HUDEP-2 (cell line): ENCODE results near the gene DMD.
"Not testable (repeated sequence)": the region's sequence is repeated elsewhere in the genome, so short reads cannot be mapped to it uniquely, and the experiment has no call there.

Source experiments
- DNase-seq, 76 experiments: peaks; one replicate each; lab custom pipeline; 2025; ENCODE audit not compliant: unreplicated experiment in 76 of 76; lab: John Stamatoyannopoulos, UW

Gene DMD

GRCh38 chrX:32126997-32127396 lies 1084.4 kb downstream of the DMD start:
- DNase-seq: no peak

DNA sequence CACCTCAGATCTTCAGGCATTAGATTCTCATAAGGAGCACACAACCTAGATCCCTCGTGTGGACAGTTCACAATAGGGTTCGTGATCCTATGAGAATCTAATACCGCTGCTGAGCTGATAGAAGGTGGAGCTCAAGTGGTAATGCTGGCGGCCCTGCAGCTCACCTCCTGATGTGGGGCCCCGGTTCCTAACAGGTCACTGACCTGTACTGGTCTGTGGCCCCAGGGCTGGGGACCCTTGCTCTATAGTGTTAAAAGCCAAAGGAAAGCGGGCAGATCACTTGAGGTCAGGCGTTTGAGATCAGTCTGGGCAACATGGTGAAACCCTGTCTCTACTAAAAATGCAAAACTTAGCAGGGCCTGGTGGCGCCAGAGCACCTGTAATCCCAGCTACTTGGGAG lies 1092.5 kb downstream of the DMD start:
- DNase-seq: no peak

- no peak for DNase-seq
Observed at GRCh38 chrX:32116047-32116446, 1095.3 kb downstream of the DMD start.

GRCh38 chrX:32087663-32088062 lies 1123.7 kb downstream of the DMD start:
- no peak for DNase-seq

- no peak for DNase-seq
Observed at GRCh38 chrX:32084757-32085156, 1126.6 kb downstream of the DMD start.

- no peak for DNase-seq
Observed at GRCh38 chrX:32048285-32048684, 1163.1 kb downstream of the DMD start.

DNA sequence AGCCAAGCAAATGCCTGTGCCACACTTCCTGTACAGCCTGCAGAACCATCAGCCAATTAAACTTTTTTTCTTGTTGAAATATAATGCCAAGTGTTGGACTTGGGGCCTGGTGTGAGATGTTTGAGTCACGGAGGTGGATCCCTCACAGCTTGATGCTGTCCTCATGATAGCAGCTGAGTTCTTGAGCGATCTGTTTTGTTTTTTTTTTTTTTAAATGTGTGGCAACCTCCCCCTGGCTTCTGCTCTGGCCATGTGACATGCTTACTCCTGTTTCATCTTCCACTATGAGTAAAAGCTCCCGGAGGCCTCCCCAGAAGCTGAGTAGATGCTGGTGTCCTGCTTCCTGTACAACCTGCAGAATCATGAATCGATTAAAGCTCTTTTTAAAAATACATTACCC lies 1166.2 kb downstream of the DMD start:
- no peak for DNase-seq

- DNase-seq: no peak
Observed at GRCh38 chrX:32041181-32041580, 1170.2 kb downstream of the DMD start.

DNA sequence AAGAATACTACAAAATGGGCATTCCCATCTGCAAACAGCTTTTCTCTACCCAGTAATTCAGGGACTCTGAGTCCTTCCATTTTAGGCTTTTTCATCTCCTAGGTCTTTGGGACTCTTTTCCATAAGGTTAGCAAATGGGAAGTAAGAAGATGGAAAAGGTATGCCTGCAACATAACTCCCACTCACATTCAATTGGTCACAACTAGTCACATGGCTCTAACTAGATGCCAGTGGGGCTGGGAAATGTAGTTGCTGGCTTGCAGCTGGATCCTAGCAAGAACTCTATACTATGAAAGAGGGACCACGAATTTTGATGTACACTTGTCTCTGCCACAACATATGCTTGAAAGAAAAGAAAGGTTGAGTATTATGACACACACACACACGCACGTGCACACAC lies 1184.6 kb downstream of the DMD start:
- no peak for DNase-seq

GRCh38 chrX:32024072-32024471 lies 1187.3 kb downstream of the DMD start:
- DNase-seq: no peak

DNA sequence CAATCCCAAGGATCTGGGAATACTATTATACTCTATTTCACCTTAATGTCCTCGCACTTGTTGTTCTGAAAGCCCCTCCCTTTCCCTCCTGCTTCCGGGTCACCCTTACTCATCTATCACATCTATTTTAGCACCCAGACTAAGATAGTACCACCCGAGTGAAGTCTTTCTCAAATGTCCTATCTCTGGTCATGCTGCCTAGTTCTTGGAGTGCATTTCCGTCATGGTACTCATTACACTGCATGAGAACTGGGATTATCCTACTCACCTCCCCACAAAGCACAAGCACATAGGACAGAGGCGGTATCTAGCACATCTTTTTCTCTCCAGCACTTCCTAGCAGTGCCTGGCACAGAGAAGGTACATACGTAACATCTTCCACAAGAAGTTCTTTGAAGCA lies 1195.2 kb downstream of the DMD start:
- peak in 1 of 76 experiments; percentile 0 for DNase-seq

DNA sequence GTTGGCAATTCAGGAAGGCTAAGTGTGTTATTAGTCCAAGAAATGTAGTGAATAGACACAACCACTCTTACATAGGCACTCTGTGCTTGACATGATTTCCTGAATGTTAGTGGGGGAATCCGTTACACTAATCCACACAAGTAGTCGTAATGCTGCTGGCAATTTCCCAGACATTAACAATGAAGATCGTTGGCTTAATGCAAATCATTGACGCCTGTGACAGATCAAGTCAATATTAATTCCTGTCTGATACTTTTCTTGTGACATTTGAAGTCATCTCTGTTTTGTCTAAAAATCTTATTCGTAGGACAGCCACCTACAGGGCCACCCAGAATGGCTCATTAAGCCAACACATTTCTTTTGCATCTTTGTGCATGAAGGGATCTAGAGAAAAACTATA lies 1200.4 kb downstream of the DMD start:
- DNase-seq: no peak

- DNase-seq: no peak
Observed at GRCh38 chrX:32010212-32010611, 1201.1 kb downstream of the DMD start.

- no peak for DNase-seq
Observed at GRCh38 chrX:31993637-31994036, 1217.7 kb downstream of the DMD start.

- no peak for DNase-seq
Observed at GRCh38 chrX:31988975-31989374, 1222.4 kb downstream of the DMD start.

- no peak for DNase-seq
Observed at GRCh38 chrX:31981546-31982062, 1229.7 kb downstream of the DMD start.

GRCh38 chrX:31969714-31970113 lies 1241.6 kb downstream of the DMD start:
- DNase-seq: no peak

DNA sequence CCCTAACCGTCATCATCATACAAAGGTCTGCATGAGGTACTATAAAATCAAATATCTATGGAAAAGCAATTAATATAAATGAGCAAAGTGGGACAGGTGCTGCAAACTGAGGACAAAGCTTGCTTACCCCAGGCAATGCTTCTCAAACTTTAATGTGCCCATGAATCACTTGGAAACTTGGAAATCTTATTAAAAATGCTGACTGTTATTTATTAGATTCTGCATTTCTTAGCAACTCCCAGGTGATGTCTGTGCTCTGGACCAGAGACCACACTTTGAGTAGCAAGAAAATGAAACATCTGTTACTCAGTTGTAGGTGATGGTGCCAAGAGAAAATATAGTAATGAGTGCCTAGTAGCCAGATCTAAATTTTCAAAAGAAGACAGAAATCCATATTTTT lies 1249.1 kb downstream of the DMD start:
- DNase-seq: no peak

GRCh38 chrX:31934842-31935370 lies 1276.4 kb downstream of the DMD start:
- DNase-seq: no peak

GRCh38 chrX:31934015-31934414 lies 1277.3 kb downstream of the DMD start:
- no peak for DNase-seq

- DNase-seq: no peak
Observed at GRCh38 chrX:31932769-31933168, 1278.6 kb downstream of the DMD start.

GRCh38 chrX:31932320-31932719 lies 1279.0 kb downstream of the DMD start:
- not testable (repeated sequence) for DNase-seq

- no peak for DNase-seq
Observed at GRCh38 chrX:31931225-31931624, 1280.1 kb downstream of the DMD start.
